HG03575 (cell line): Measurements from ENCODE around the gene SPHKAP.

Experiments used
- ATAC-seq: cut with Tn5 transposase; IDR thresholded peaks from one replicate; pipeline ENCODE4 v1.9.1; 2021; ENCODE audit not compliant: unreplicated experiment, insufficient number of reproducible peaks, low FRiP score; ENCODE audit errors: extremely low read depth

The SPHKAP gene

DNA sequence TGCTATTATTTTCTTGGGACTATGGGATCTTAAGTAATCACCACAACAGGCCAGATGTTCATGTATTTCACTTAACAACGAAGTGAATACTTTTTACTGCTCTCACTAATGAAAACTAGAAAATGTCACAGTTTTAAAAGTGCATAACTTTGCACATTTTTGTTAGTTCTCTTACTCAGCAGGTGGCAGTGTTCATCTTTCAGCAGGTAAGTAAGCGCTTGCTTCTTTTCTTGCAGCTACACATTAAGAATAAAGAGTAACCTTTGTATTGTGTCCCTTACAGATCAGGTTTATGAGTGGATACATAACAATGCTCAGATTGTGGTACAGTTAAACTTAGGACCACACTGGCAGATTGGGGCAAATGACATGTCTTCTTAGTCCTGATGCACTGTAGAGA lies 249.1 kb downstream of the SPHKAP start:
- ATAC-seq: no peak

GRCh38 chr2:227932001-227932400 lies 249.5 kb downstream of the SPHKAP start:
- no peak for ATAC-seq
